ENCODE results near the gene CELF3. TPM values are rescaled to one million over a fixed set of nuclear protein-coding genes. Genes with fewer than 3 reads are reported as not detected.

Gene CELF3
- total and polyA plus RNA-seq, 2 of the 13 experiments (the other 11 are each of a cell fraction or from before 2014, with no cell fraction given), result not detected

DNA sequence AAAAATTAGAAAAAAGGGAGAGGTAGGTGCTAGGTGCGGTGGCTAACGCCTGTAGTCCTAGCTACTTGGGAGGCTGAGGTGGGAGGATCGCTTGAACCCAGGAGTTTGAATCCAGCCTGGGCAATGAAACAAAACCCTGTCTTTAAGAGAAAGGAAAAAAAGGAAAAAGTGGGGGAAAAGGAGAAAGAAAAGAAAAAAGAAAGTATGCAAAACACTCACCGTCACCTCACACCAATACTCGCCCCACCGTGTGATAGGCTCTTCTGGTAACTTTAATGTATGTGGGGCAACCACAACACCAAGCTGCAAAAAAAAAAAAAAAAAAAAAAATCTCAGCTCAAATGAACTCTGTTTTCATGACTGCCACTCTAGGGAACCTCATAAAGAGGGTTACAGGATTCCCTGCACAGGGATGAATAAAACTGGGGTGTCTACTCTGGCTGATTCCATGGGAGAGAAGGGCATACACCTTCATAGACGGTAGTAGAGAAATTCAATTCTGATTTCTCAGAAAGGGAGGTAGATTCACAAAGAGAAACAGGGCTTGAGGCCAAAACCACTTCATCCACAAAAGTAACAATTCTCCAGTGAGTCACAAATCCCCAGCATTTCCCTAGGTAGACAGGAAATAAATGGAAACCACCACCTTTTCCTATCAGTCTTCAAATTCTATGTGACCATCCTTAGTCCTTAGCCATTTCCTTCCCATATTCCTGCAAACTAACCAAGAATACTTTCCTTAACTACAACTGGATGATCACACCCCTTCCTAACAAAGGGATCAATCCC lies 44.2 kb upstream of the CELF3 start (continued):
- TF ChIP-seq MEIS2 (CRISPR knock-in tag; IDR thresholded peaks at IDR 0.05) (no peak), AFF4 (CRISPR knock-in tag; IDR thresholded peaks at IDR 0.05) (no peak), ZC3H4 (CRISPR knock-in tag; IDR thresholded peaks at IDR 0.05; ENCODE audit: borderline replicate concordance) (no peak), PPARG (CRISPR knock-in tag; conservative IDR thresholded peaks at IDR 0.05) (no peak), SSRP1 (CRISPR knock-in tag; IDR thresholded peaks at IDR 0.05) (no peak), SMAD9 (CRISPR knock-in tag; IDR thresholded peaks at IDR 0.05) (no peak), PHF5A (CRISPR knock-in tag; IDR thresholded peaks at IDR 0.05; ENCODE audit: low read depth, unreplicated experiment) (no peak), ZNF160 (CRISPR knock-in tag; IDR thresholded peaks at IDR 0.05) (no peak), CBX5 (CRISPR knock-in tag; IDR thresholded peaks at IDR 0.05; ENCODE audit: borderline replicate concordance) (no peak), ARNT2 (CRISPR knock-in tag; IDR thresholded peaks at IDR 0.05; ENCODE audit: low read depth) (no peak), RBFOX2 (IDR thresholded peaks at IDR 0.05; ENCODE audit: low read depth, low read length) (no peak), SRSF1 (optimal IDR thresholded peaks at IDR 0.05; ENCODE audit: low read depth, low read length) (no peak), SATB2 (CRISPR knock-in tag; IDR thresholded peaks at IDR 0.05) (no peak), DZIP1 (CRISPR knock-in tag; IDR thresholded peaks at IDR 0.05) (no peak)
